Hypothalamus (tissue), 51 donors: ENCODE results near the gene MAN1A1.
"Not testable (repeated sequence)": the region's sequence is repeated elsewhere in the genome, so short reads cannot be mapped to it uniquely, and the experiment has no call there.

Experiments used
- DNase-seq, 51 donors: peaks; one replicate each; lab custom pipeline; 2025; lab: John Stamatoyannopoulos, UW

MAN1A1 gene

DNA sequence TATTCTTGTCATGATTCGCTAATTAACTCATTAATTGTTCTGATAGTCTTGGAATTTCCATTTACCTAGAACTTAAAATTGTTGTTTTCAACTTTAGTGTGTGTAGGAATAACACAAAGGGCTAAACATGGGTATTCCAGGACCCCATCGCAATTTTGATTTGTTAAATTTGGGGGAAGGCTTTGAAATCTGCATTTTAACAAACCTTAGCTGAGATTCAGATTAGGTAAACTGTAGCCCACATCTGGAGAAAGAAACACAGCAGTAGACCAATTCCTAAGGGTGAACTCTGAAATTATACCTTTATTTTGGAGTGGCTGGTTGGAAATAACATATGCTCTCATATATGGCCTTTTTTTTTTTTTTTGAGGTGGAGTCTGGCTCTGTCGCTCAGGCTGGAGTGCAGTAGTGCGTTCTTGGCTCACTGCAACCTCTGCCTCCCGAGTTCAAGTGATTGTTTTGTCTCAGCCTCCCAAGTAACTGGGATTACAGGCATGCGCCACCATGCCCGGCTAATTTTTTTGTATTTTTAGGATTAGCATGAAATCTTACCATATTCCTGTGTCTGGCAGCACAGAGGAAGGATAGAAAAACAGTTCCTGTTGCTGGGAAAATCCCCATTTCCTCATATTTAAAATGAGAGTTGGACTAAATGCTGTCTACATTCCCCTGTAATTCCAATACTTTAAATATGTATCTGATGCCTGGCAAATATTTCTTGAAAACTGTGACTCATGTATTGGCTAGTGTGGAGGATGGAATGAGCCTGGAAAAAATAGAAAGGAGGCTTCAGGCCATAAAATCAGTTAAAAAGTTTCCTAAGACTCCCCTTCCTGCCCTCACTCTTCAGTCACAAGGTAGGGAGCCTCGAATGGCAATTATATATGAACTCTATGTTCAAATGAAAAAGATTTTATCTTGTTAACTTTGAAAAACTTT lies 174.4 kb downstream of the MAN1A1 start:
- DNase-seq = no peak

DNA sequence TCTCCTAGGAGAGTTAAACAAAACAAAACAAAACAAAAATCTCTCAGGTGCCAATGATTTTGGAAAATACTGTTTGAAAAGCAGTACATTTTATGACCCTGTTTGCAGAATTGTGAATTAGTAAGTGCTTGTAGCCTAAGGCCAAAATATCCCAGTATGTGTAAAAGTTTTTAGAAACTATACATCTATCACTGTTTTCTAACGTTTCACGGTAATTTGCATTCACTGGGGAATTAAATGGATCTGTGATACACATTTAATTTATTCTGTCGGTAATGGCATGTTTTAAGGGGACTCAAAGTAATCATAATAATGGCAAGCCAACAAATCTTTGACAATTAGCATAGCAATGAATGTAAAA lies 175.5 kb downstream of the MAN1A1 start:
- DNase-seq = no peak

DNA sequence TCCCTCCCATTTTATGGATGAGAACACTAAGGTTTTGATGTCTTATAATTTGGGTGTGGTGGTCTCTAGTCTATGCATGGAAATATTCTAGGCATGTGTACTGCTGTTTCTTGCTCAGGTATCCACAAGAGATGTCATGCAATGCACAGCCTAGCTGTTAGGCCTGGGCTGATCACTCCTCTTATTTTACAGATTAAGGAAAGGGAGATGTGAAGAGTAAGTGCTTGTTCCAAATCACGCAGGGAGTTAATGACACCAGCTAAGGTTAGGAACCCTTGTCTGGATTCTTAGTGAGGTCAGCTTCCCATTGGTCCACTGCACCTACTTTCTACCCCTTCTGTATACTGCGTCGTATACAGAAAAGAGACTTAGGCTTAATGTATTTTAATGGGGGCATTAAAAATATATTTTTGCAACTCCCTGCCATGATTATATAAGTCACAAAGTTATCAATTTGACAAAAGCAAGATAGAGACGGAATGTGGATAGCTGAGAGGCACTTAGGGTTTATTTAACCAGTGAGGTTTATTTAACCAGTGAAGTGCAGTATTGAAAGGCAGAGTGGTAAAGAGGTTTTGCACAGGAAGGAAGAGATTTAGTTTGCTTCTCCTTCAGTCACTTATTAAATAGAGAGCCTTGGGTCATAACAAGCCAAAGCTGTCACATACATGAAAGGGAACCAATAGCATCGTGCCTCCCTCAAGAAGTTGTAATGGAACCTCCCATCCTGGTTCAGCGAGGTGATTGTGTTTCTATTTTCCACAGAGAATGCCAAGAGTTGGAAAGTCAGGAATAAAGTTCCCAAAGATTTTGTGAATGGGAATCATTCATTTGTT lies 176.1 kb downstream of the MAN1A1 start:
- no peak for DNase-seq

DNA sequence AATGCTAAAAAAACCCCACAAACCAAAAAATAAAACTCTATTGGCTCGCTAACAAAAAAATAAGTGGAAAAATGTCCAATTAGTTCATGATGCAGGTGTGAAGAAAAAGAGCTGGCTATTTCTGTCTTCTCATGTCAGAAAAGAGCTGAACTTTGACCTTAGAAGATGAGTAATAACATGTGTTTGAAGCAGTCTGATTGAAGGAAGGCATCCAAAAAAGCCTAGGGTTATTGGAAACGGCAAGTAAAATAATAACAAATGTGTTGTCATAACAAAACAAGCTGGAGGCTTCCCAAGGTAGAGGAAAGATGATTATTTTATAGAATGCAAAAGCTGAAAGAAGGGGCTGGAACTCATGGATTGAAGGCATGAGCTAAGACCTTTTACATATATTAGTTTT lies 176.7 kb downstream of the MAN1A1 start:
- DNase-seq = no peak

DNA sequence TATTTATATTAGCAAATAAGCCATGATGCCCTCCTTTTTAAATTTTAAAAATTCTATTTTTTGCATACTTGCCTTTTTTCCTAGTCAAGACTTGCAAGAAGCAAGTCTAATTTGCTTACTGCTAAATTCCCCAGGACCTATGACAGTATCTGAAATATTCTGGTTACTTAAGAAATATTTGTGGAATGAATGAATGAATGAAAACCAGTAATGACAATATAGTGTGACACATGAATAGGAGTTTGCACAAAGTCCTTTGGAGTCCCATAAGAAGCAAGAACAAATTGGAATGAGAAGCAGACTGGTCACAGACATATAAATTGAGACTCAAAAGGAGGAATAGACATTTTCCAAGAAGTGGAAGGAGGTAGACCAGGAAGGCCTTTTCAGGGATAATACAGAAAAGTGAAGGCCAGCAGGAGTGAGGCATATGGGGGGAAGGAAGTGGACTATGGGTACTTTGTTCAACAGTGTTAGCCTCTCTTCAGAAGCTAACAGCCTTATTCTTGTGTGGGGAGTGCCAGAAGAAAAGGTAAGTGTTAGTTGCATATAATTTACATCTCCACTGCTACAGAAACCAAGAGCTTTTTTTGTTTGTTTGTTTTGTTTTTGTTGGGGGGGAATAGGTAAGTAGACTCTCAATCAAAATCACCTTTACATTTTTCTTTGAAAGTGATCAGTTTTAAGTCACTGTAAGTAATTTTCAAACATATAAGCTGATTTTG lies 177.5 kb downstream of the MAN1A1 start:
- no peak for DNase-seq

DNA sequence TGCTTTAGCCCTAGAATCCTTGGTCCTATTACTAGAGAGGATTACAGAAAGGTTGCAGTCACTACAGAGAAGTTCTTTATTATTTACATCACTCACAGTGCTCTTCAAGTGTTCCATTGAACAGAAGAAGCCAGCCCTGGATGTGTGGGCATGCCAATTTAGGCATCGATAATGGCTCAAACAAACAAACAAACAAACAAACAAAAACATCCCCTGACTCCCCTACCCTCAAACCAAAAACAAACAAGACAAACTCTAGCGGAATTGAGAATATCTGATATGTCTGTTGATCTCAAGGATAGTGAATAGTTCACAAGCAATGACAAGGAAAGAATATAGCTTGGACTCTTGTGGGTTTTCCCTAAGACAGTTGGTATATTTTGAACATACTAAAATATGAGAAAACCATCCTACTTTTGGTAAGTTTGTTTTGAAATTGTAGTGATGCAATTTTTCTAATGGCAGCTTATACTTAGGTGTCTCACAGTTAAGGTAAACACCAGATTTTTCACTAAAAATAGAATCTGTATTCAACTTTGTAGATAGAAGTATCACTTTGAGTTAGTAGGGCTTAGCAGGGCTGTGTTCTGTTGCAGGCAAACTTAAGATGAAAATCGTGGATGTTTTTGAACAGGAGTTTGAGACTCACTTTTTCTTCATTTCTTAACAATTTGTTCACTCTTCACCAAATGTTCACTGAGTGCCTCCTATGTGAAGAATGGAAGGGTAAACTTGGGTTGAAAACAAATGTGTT lies 178.3 kb downstream of the MAN1A1 start:
- no peak for DNase-seq

DNA sequence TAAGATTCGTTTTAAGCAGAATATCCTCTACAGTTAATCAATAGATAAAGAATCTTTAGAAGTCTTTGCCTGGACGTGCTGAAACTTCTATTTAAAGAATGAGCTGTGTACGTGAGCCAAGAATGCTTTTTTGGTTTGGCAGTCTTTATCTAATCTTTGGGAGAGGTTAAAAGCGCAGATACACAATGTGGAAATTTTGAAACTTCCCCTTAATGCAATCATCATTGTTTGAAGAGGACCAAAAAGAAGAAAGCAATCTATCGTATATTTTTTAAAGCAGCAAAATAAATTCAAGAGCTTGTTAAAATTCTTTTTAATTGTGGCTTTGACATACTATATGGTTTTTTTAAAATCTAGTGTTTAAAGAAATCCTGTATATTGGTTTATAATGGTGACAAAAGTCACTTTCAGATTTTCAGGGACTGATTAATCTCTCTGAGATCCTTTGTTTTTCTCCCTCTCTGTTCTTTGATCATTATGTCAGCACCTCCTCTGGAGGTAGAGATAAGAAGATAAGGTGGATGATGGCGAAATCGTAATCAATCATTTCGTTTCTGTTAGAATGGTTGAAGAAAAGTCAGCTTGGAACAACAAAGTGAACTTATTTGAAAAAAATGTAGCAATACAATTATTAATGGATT lies 179.0 kb downstream of the MAN1A1 start:
- DNase-seq = no peak

DNA sequence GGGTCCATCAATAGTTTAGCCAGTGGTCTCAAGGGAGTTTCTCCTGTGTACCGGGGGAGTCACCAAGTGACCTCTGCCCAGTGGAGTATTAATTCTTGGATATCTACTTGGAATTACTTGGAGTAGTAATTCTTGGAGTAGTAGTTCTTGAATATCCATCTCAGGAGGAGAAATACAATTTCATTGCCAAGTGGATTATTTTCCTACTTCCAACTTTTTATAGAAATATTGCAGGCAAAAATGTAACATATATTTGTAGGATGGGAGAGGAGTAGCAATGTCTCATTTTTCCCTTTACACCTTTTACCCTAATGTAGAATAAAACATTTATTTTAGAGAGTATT lies 179.5 kb downstream of the MAN1A1 start:
- no peak for DNase-seq

DNA sequence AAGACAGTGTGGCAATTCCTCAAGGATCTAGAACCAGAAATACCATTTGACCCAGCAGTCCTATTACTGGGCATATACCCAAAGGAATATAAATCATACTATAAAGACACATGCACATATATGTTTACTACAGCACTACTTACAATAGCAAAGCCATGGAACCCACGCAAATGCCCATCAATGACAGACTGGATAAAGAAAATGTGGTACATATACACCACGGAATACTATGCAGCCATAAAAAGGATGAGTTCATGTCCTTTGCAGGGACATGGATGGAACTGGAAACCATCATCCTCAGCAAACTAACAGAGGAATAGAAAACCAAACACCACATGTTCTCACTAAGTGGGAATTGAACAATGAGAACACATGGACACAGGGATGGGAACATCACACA lies 180.2 kb downstream of the MAN1A1 start:
- not testable (repeated sequence) for DNase-seq

DNA sequence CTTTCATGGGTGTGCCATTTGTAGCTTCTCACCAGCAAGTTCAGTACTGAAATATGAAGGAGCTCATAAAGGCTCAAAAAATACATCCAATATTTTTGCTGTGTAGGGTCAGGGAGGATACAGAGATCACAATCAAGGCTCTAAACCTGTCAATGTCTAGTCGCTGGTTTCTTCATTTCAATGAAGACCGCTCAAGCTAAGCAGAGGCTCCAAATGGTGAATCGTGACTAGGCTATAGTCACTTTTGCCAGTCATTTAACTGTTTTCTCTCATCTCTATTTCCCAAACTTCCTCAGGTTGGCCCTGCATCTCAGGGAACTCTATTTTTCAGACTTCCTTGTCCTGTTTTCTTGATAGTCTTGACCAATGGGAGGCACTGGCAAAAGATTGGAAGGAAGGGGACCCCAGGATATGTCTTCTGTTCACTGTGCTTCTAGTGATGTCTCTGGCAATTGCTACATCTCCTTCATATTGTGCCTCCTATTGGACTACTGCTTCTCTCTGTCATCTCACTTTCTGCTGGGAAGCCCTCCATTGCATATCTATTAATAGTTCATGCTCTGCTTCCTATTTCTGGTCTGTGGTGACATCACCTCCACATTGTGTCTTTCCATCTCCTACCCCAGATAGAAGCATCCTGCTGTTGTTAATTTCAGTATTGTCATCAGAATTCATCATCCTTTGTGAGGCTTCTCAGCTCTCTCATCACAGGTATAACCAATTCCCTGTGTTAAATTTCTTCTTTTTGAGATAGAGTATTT lies 183.4 kb downstream of the MAN1A1 start:
- no peak for DNase-seq

DNA sequence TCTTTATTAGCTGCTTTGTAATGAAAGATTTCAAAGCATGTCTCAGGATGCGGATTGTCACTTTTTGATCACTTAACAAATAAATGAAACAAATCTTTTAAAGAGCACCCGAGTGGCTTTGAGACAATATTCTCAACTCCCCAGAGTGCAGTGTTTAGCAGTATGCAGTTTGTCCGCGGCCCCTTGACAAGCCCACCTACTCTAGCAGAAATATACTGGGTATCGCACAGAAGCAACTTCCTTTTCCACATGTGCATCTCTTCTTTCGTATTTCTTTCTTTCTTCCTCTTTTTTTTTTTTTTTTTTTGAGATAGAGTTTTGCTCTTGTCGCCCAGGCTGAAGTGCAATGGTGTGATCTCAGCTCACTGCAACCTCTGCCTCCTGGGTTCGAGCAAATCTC lies 186.6 kb downstream of the MAN1A1 start:
- DNase-seq = no peak

DNA sequence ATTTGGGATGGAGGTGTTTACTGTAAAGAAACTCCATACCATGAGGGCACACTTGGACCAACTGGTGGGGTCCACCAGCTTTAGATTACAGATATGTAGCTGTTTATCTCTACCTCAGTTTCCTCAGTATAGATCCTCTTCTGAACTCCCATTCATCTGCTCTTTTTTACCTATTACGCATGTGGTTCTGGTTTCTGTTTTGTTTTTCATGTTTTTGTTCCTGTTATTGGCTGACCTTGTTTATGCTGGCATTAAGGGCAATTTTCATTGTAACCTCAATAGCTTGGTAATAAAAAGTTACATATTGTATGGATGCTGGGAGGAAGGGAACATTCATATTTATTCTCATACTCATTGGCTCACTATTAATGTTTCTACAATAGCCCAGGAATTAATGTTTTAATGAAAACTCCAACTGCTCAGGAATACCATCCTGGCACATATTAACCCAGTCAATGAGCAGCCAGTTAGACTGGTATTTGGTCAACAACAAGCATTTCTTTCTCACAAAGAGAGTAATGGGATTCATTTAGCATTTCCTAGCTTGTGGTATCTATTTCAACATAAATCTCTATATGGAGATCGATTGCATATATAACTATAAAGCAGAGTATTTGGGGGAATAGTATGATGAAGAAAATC lies 187.3 kb downstream of the MAN1A1 start:
- DNase-seq = no peak

DNA sequence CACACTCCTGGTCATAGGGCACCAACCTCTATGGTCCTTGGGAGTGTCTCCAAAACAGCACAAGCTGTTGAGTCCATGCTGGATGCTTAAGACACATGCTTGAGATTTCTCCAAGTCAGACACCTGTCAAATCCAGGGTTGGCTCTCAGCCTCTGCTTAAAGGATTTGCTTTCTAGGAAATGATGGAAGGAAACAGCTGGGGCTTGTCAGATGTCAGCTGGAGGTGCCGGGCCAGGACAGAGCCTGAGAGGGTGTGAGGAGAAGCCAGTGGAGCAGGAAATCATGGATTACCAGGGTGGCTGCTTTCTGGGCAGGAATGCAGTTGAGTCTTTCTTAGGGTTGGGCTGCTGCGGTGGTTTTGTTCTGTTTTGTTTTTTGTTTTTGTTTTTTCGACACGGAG lies 188.1 kb downstream of the MAN1A1 start:
- no peak for DNase-seq

DNA sequence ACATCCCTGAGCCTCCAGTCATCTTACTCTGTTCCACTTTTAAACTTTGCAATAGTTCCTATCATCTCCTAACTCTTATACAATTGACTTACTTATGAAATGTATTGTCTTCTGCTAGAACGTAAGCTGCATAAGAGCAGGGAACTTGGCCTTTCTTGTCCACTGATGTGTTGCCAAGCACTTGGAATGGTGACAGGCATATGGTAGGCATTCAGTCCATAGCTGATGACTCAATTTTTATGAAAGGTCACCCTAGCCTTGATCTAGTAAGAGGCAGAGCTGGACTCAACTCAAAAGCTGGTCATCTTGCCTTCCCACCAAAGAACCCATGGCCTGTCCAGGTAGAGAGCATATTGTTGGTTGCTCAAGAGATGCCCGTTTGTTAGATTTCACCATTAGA lies 188.7 kb downstream of the MAN1A1 start:
- no peak for DNase-seq

DNA sequence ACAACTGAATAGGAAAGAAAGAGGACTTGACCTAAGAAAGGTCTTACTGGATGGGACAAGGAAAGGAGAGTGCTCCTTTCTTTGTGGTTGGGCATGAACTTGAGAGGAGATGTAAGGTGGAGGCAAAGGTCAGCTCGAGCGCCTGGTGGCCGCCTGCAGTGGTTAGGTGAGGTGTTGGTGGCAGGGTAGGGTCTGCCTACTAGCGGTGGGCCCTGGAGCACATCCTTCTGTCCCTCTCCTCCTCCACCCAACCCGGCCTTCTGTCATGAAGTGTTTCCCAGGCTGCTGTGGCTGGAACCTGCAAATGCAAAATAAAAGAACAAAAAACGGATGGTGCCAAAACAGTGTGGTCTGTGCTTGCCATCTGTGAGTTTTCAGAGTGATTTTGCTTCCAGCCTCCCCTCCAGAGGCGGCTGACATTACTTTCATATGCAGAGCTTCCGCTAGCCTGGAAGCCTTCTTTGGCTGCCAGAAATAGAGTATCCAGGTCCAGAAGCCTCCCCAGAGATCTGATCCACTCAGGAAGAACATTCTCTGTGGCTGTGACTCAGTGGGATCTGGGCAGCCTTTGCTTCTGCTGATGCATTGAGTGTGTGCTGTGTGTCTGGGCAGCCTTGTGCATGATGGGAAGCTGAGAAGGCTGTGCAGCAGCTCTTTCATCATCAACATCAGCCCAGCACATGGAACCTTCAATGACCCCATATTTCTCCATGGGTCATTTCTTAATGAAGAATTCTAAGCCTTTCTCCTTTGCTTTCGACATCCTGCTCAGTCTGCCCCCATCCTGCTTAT lies 191.3 kb downstream of the MAN1A1 start:
- DNase-seq = no peak

DNA sequence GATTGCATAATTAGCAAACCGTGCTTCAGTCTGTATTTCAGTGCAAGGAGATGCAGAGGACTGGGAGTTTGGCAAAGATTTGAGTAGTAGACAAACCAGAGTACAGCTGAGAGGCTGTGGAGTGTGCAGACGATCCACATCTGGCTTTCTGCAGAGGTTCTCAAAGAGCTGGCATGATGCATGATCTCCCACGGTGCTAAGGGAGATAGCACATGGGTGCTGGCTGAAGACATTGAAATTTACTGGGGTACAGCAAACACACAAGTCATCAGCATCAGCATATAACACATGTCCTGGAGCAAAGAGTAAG lies 192.1 kb downstream of the MAN1A1 start:
- no peak for DNase-seq

DNA sequence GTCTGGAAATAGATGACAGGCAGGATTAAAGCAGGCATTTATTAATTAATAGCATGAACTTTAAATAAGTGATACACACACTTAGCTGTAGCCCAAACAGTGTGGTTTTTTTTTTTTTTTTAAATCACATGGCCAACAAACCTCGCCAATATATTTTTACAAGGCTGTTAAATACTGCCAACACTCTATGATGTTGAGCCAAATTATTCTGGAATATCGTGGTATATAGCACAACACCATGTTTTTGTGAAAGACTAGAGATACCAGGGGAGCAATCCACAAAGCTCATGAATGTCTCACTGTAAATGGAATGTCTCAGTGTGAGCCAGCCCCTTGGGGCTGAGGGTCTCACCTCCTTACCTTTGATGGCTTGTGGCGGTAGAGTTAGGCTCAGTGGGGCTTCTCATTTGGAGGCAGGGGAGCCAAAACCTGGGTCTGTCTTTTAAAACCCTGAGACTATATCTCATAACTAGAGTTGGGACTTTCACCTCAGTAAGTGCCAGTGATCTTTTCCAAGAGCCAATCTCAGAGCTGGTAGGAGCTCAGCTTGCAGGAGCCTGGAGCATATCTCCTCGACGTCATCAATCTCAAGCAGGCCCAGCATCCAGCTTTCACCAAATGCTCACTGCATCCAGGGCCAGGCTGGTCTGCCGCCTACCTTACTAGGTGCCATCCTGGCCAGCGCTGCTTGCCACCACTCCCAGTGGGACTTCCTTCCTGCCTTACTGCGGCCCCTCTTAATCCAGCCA lies 192.6 kb downstream of the MAN1A1 start:
- DNase-seq = no peak
